Measurements from ENCODE around the gene AADACL3.

GRCh38 chr1:12708396-12709090, 7.4 kb upstream of the AADACL3 start:
- TF ChIP-seq CTCF (IDR thresholded peaks at IDR 0.05) (no peak), POLR2AphosphoS5 (IDR thresholded peaks at IDR 0.05) (no peak), EP300 (IDR thresholded peaks at IDR 0.05) (no peak), POLR2A (IDR thresholded peaks at IDR 0.05) (no peak)
